Common myeloid progenitor, CD34-positive (primary cell): ENCODE results near the gene CAST.

Experiments used
- CTCF ChIA-PET: fragments of 350-600 bp; sonication (Branson Sonifier 250); formaldehyde crosslinking; loops from one replicate; lab custom pipeline; 2021; ENCODE audit warnings: antibody characterized with exemption; lab: Charles Lee
- POLR2A ChIA-PET: fragments of 350-600 bp; sonication (Branson Sonifier 250); formaldehyde crosslinking; loops from one replicate; lab custom pipeline; 2021; ENCODE audit warnings: antibody characterized with exemption; lab: Charles Lee
- DNase-seq, 3 donors: peaks; one replicate each; pipeline versions ENCODE4 v3.0.0 to v3.0.0-alpha.2; 2013
- H3K27ac ChIP-seq, 2 experiments: 1 replicate in 1 of 2; 2 replicates in 1 of 2; pipeline ENCODE4 v1.7.0; 2013; ENCODE audit warnings: inconsistent platforms in 2 of 2, low read length in 2 of 2, mild to moderate bottlenecking in 2 of 2, low read depth in 1 of 2, moderate library complexity in 1 of 2; ENCODE audit not compliant: severe bottlenecking in 2 of 2, insufficient read depth in 1 of 2, poor library complexity in 1 of 2
- H3K27me3 ChIP-seq, 5 experiments: replicated peaks in 2 of 5; 1 replicate in 3 of 5; 2 replicates in 2 of 5; pipeline versions ENCODE4 v1.6.1 to v1.7.0; 2013; ENCODE audit warnings: low read length in 4 of 5, mild to moderate bottlenecking in 2 of 5, moderate library complexity in 2 of 5, inconsistent platforms in 1 of 5; ENCODE audit not compliant: insufficient read depth in 5 of 5, control insufficient read depth in 4 of 5
- H3K36me3 ChIP-seq, 4 experiments: 1 replicate in 2 of 4; 2 replicates in 2 of 4; pipeline versions ENCODE4 v1.6.1 to v1.7.0; 2013; ENCODE audit warnings: low read length in 3 of 4, control low read depth in 1 of 4, mild to moderate bottlenecking in 1 of 4; ENCODE audit not compliant: control insufficient read depth in 4 of 4, insufficient read depth in 4 of 4
- H3K4me1 ChIP-seq, 4 experiments: 1 replicate in 3 of 4; 2 replicates in 1 of 4; pipeline versions ENCODE4 v1.6.1 to v1.7.1; 2013; ENCODE audit warnings: low read length in 3 of 4, mild to moderate bottlenecking in 3 of 4, control low read depth in 1 of 4, inconsistent platforms in 1 of 4, moderate library complexity in 1 of 4; ENCODE audit not compliant: control insufficient read depth in 4 of 4, insufficient read depth in 4 of 4; ENCODE audit errors: control extremely low read depth in 1 of 4
- H3K4me3 ChIP-seq, 7 experiments: 1 replicate in 4 of 7; 2 replicates in 3 of 7; pipeline versions ENCODE4 v1.5.1 to v1.7.0; 2013; ENCODE audit warnings: mild to moderate bottlenecking in 7 of 7, low read length in 6 of 7, moderate library complexity in 6 of 7, inconsistent platforms in 2 of 7, low read depth in 2 of 7, control low read depth in 1 of 7; ENCODE audit not compliant: insufficient read depth in 4 of 7, control insufficient read depth in 1 of 7; ENCODE audit errors: extremely low read depth in 1 of 7
- H3K9me3 ChIP-seq, 5 experiments: 1 replicate in 4 of 5; 2 replicates in 1 of 5; pipeline versions ENCODE4 v1.6.1 to v1.7.1; 2013; ENCODE audit warnings: low read length in 4 of 5, mild to moderate bottlenecking in 2 of 5, inconsistent platforms in 1 of 5, low read depth in 1 of 5, moderate library complexity in 1 of 5; ENCODE audit not compliant: control insufficient read depth in 4 of 5, insufficient read depth in 2 of 5; ENCODE audit errors: control extremely low read depth in 1 of 5
- WGBS: methylation state at CpG from one replicate; pipeline ENCODE4 v1.1.5; 2013; ENCODE audit not compliant: insufficient coverage; 5-methylcytosine and 5-hydroxymethylcytosine counted together

Gene CAST

DNA sequence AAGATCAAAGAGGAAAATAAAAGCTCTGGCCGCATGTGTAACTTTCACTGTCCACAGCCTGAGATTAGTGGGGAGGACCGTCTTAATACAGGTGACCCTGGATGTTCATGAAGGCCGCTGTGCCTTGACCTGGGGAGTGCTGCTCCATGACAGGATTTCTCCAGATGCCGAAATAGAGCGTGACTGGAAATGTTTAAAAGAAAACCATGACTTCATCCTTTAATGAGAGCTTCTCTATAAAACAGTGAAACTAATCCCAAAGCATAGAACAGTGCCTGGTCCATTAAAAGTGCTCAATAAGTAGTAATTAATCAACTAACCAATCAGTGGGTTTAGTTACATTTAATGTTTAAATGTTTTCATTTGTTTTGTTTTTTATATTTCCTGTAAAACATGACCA is 82.8 kb downstream of the CAST start:
- 100% methylated on average over 3 of the region's 5 CpGs for WGBS
- Histone ChIP-seq H3K9me3 (no peaks in the 10 kb centered on the region), H3K27ac (no peak overlapping the region), H3K4me1 (peaks cover 5 to 17% (median 9%) of the 10 kb centered on the region in 4 experiments), H3K36me3 (peaks cover 8 to 64% (median 10%) of the 10 kb centered on the region in 4 experiments), H3K27me3 (no peaks in the 10 kb centered on the region), H3K4me3 (no peak overlapping the region)
- ChIA-PET POLR2A (no interaction called here), CTCF (interaction anchor here (0.9 to 1.1 kb wide), 3 partner anchors 9 to 420 kb away, joined by 3 read pairs; no protein-coding TSS in a partner anchor)
- DNase-seq: no peak

DNA sequence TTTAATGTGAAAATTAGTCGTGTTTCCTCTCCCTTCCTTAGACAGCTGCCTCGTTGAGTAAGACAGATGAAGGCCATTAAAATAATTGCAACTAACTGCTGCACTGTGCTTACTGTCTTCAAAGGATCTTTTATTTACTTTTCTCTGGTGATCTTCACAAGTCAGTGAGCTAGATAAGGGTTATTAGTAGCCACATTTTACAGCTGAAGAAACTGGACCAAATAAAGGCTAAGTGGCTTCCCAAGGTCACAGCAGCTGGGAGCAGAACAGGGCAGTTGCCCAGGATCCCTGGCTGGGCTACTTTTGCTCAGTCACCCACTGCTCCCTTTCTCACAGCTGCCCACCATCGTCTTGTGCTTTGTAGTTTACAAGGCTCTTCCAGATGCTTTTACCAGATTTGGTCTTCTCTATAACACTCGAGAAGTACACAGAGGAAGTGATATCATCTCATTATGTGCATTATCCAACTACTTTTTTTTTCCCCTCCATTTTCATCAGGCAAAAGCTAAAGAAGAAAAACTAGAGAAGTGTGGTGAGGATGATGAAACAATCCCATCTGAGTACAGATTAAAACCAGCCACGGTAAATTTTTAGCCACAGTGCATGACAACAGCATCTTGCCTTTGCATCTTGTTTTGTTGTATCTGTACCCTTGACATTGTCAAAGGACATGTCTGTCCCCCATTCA is 83.8 kb downstream of the CAST start:
- H3K4me1 ChIP-seq: peaks cover 5 to 17% (median 9%) of the 10 kb centered on the region in 4 experiments
- peak in 2 of 3 donors; percentile 20 to 25 for DNase-seq
- ChIA-PET CTCF (interaction anchor here (0.9 to 1.1 kb wide), 3 partner anchors 29 to 419 kb away, joined by 3 read pairs; no protein-coding TSS in a partner anchor), POLR2A (no interaction called here)
- H3K9me3 ChIP-seq: no peaks in the 10 kb centered on the region
- H3K27ac ChIP-seq: no peak overlapping the region
- 82% methylated on average over 3 of the region's 5 CpGs for WGBS
- H3K4me3 ChIP-seq: no peak overlapping the region
- H3K27me3 ChIP-seq: no peaks in the 10 kb centered on the region
- peaks cover 8 to 59% (median 12%) of the 10 kb centered on the region in 4 experiments for H3K36me3 ChIP-seq

- Histone ChIP-seq H3K27me3 (no peaks in the 10 kb centered on the region), H3K36me3 (peaks cover 8 to 60% (median 10%) of the 10 kb centered on the region in 4 experiments), H3K27ac (no peak overlapping the region), H3K9me3 (no peaks in the 10 kb centered on the region), H3K4me1 (peaks cover 4 to 12% (median 7%) of the 10 kb centered on the region in 4 experiments), H3K4me3 (no peak overlapping the region)
- ChIA-PET CTCF (interaction anchor here (5.8 kb wide), 1 partner anchor 415 kb away, joined by 51 read pairs; no protein-coding TSS in a partner anchor), POLR2A (no interaction called here)
- WGBS: 95% methylated on average over 2 of the region's 3 CpGs
- no peak for DNase-seq
These were observed 85.5 kb downstream of the CAST start for GRCh38 chr5:96747720-96748119.

GRCh38 chr5:96750110-96750822 is 88.1 kb downstream of the CAST start:
- no peak for DNase-seq
- no peak overlapping the region for H3K4me3 ChIP-seq
- POLR2A ChIA-PET: no interaction called here
- WGBS: 89% methylated on average over 3 of the region's 6 CpGs
- no peaks in the 10 kb centered on the region for H3K27me3 ChIP-seq
- no peak overlapping the region for H3K27ac ChIP-seq
- no peaks in the 10 kb centered on the region for H3K4me1 ChIP-seq
- CTCF ChIA-PET: interaction anchor here (0.6 to 5.8 kb wide), 3 partner anchors 116 to 412 kb away, joined by 3 to 51 read pairs (median 3); no protein-coding TSS in a partner anchor
- peaks cover 6 to 69% (median 11%) of the 10 kb centered on the region in 4 experiments for H3K36me3 ChIP-seq
- no peaks in the 10 kb centered on the region for H3K9me3 ChIP-seq

DNA sequence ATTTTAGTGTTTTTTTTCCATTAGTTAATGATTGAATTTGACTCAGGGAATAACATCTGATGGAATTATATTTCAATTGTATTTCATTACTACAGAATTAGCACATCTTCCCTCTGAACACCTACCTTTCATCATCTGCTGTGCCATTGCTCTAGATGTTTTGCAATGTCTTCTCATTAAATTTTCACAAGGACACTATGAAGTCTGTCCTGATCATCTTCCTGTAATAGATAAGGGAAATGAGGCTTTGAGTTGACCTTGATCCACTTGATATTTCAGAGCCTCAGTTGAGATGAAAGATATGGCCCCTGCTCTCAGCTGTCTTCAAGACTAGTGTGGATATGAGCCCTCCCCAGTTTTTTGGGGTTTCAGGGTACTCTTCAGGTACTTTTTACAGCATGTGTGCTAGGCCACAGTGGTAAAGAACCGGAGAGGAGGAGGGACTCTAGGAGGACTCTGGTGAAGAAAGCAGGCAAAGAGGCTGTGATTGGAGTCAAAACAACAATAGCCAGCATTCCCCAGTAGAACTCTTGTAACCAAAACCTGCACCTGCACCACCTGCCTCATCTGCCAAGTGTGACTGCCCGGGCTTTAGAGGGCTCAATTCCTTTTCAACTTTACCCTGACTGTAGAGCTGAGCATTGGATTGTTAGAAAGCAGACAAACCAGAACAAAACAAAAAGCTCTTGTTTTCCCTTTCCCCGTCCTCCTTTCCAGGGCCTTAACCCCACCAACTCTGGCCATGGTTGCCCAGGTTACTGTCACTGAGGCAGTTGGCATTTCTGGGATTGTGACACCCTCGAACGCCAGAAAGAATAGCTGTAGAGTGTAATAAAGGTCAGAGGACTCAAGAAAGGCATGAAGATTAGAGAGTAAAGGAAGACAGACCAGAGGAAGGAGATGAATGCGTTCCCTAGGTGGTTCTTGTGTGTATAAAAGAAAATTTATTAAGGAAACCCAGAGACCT is 89.3 kb downstream of the CAST start:
- Histone ChIP-seq H3K27ac (no peak overlapping the region), H3K4me1 (no peaks in the 10 kb centered on the region), H3K4me3 (no peak overlapping the region), H3K27me3 (no peaks in the 10 kb centered on the region), H3K36me3 (peaks cover 6 to 67% (median 8%) of the 10 kb centered on the region in 4 experiments), H3K9me3 (no peaks in the 10 kb centered on the region)
- 100% methylated on average over 4 of the region's 6 CpGs for WGBS
- ChIA-PET CTCF (interaction anchor here (0.6 to 5.8 kb wide), 14 partner anchors 9 to 782 kb away, joined by 3 to 51 read pairs (median 4); partner anchors contain the start of gene LIX1), POLR2A (no interaction called here)
- DNase-seq: no peak

- Histone ChIP-seq H3K36me3 (peaks cover 9 to 72% (median 11%) of the 10 kb centered on the region in 4 experiments), H3K4me1 (no peaks in the 10 kb centered on the region), H3K27ac (no peak overlapping the region), H3K27me3 (no peaks in the 10 kb centered on the region), H3K9me3 (no peaks in the 10 kb centered on the region), H3K4me3 (no peak overlapping the region)
- ChIA-PET POLR2A (no interaction called here), CTCF (interaction anchor here (0.7 to 5.8 kb wide), 16 partner anchors 10 to 781 kb away, joined by 3 to 51 read pairs (median 4); partner anchors contain the start of gene LIX1)
- DNase-seq: peak; percentile 67 to 87 (median 74)
These were observed 90.3 kb downstream of the CAST start for GRCh38 chr5:96752341-96753016.
